ENCODE results near the gene AGXT. TPM values are rescaled to one million over a fixed set of nuclear protein-coding genes. Genes with fewer than 3 reads are reported as not detected.

Gene AGXT
- total RNA-seq, 1 experiment from 2014 or later: 0.36 TPM

DNA sequence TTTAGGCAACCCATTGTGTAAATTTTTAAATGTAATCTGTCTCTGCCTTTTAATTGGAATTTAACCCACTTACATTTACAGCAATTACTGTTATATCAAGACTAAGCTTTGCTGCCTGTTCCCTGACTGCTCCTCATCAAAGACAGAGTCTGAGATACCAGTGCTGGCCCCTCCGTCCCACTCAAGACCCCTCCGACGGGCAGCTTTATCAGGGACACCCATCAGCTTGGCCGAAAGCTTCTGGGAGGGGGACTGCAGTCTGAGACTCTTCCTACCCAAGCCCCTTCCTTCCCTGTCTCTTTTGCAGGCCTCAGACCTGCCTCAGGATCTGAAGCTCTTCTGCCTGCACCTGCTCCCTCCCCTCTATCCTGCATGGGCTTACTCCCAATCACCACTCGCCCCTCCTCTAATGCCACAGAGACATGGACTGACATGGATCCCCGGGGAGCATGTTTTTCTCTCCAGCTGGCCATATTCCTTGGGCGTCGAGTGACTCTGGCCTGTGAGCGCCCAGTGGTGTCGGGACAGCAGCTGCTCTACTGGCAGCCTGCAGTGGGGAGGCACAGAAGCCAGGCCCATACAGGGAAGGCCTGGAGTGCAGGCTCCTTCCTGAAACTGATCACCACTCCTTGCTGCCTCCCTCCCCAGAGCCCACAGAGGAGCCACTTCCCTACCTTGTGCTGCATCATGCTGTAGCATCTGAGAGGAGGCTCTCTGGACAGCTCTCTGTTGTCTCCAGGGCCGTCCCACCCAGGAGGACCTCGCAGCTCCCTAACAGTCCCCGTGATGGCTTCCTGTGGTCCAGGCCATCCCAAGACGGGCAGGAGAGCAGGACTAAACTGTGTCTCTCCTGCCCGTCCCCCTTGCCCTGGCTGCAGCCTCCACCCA, 44.9 kb upstream of the AGXT start:
- no peak overlapping the region for H3K4me3 ChIP-seq (ENCODE audit: low read depth in 2 of 2, low read length in 2 of 2)
- no peak overlapping the region for H3K27ac ChIP-seq (ENCODE audit: low read length)
- TF ChIP-seq REST (IDR thresholded peaks at IDR 0.05; ENCODE audit: insufficient read depth in 1 of 2, low read depth in 2 of 2, low read length in 1 of 2): no peak
- TF ChIP-seq POLR2AphosphoS5 (IDR thresholded peaks at IDR 0.05; ENCODE audit: low read depth, low read length): no peak
- TF ChIP-seq, protein P1, sequence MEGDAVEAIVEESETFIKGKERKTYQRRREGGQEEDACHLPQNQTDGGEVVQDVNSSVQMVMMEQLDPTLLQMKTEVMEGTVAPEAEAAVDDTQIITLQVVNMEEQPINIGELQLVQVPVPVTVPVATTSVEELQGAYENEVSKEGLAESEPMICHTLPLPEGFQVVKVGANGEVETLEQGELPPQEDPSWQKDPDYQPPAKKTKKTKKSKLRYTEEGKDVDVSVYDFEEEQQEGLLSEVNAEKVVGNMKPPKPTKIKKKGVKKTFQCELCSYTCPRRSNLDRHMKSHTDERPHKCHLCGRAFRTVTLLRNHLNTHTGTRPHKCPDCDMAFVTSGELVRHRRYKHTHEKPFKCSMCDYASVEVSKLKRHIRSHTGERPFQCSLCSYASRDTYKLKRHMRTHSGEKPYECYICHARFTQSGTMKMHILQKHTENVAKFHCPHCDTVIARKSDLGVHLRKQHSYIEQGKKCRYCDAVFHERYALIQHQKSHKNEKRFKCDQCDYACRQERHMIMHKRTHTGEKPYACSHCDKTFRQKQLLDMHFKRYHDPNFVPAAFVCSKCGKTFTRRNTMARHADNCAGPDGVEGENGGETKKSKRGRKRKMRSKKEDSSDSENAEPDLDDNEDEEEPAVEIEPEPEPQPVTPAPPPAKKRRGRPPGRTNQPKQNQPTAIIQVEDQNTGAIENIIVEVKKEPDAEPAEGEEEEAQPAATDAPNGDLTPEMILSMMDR (IDR thresholded peaks at IDR 0.05): no peak
- TF ChIP-seq TCF7L2 (IDR thresholded peaks at IDR 0.05; ENCODE audit: low read depth, low read length): no peak
- TF ChIP-seq SIN3A (IDR thresholded peaks at IDR 0.05; ENCODE audit: borderline replicate concordance, insufficient read depth, low read depth, low read length): no peak
- no peaks in the 10 kb centered on the region for H3K9me3 ChIP-seq (ENCODE audit: control insufficient read depth, insufficient read depth, low read depth, low read length)
- no peaks in the 10 kb centered on the region for H3K4me1 ChIP-seq (ENCODE audit: control insufficient read depth, insufficient read depth, low read length)
- peaks cover 5% of the 10 kb centered on the region for H3K27me3 ChIP-seq (ENCODE audit: control insufficient read depth, insufficient read depth, low read length)
- DNase-seq (ENCODE audit: low read depth, low spot score) (no peak), ATAC-seq (no peak)
- intact Hi-C loops (cut with micrococcal nuclease; ENCODE audit: unreplicated experiment): no loop called here
- CTCF ChIA-PET: interaction anchor here (0.9 kb wide), 1 partner anchor 17 kb away, joined by 3 read pairs; no protein-coding TSS in a partner anchor
- POLR2A ChIA-PET: no interaction called here
- no TSS peak for BruUV-seq (replicated peaks)
- in situ Hi-C loops (cut with HindIII; ENCODE audit: low pct_unique_long_range_greater_than_20kb, low sequenced_read_pairs): no loop called here
- no peaks in the 10 kb centered on the region for H3K36me3 ChIP-seq (ENCODE audit: control insufficient read depth, insufficient read depth, low read length)

DNA sequence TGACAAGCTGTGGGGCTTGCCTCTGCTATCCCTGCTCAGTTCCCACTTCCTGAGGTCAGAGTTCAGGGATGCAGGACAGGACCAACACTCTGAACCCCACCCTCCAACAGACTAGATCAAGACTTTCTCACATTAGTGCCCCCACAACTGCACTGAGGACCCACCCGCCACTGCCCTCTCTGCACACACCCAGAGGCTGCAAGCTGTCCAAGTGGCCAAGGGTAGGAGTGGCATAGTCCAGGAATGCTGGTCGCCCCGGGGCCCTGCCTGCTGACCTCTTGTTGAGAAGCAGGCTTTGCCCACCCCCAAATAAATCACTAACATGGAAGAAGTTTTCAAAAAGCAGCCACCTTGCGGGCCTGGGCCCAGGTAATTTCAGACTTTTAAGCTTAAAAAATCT, 43.1 kb upstream of the AGXT start:
- ATAC-seq (no peak), DNase-seq (ENCODE audit: low read depth, low spot score) (no peak)
- Histone ChIP-seq H3K36me3 (ENCODE audit: control insufficient read depth, insufficient read depth, low read length) (no peaks in the 10 kb centered on the region), H3K4me3 (ENCODE audit: low read depth in 2 of 2, low read length in 2 of 2) (no peak overlapping the region), H3K27ac (ENCODE audit: low read length) (no peak overlapping the region), H3K4me1 (ENCODE audit: control insufficient read depth, insufficient read depth, low read length) (no peaks in the 10 kb centered on the region), H3K9me3 (ENCODE audit: control insufficient read depth, insufficient read depth, low read depth, low read length) (no peaks in the 10 kb centered on the region), H3K27me3 (ENCODE audit: control insufficient read depth, insufficient read depth, low read length) (peaks cover 11% of the 10 kb centered on the region)
- in situ Hi-C loops (cut with HindIII; ENCODE audit: low pct_unique_long_range_greater_than_20kb, low sequenced_read_pairs): no loop called here
- BruUV-seq (replicated peaks): no TSS peak
- no peak for TF ChIP-seq SIN3A (IDR thresholded peaks at IDR 0.05; ENCODE audit: borderline replicate concordance, insufficient read depth, low read depth, low read length)
- TF ChIP-seq, protein P1 (IDR thresholded peaks at IDR 0.05): no peak
- TF ChIP-seq POLR2AphosphoS5 (IDR thresholded peaks at IDR 0.05; ENCODE audit: low read depth, low read length): no peak
- no peak for TF ChIP-seq TCF7L2 (IDR thresholded peaks at IDR 0.05; ENCODE audit: low read depth, low read length)
- no peak for TF ChIP-seq REST (IDR thresholded peaks at IDR 0.05; ENCODE audit: insufficient read depth in 1 of 2, low read depth in 2 of 2, low read length in 1 of 2)
- ChIA-PET CTCF (interaction anchor here (0.6 to 1.3 kb wide), 2 partner anchors 15 to 21 kb away, joined by 3 read pairs; no protein-coding TSS in a partner anchor), POLR2A (no interaction called here)
- intact Hi-C loops (cut with micrococcal nuclease; ENCODE audit: unreplicated experiment): no loop called here
